Neural cell (in vitro differentiated cells): Measurements from ENCODE around the gene DNAJA3. TPM values are rescaled to one million over a fixed set of nuclear protein-coding genes. Genes with fewer than 3 reads are reported as not detected.

ENCODE experiments used
- H2AFZ ChIP-seq: fragments of 200-600, 300-800 bp; sonication (generic), shearing (Covaris generic); 2 replicates; pipeline ENCODE4 v1.6.0; 2014; ENCODE audit warnings: low read depth, mild to moderate bottlenecking, antibody characterized with exemption, low read length, moderate library complexity
- H3F3A ChIP-seq: fragments of 200-600 bp; shearing (Covaris generic); 2 replicates; pipeline ENCODE4 v1.6.1; 2016; ENCODE audit warnings: mild to moderate bottlenecking, moderate library complexity, mixed read lengths, antibody characterized with exemption, low read length; ENCODE audit not compliant: insufficient read depth, poor library complexity, severe bottlenecking
- H3K27ac ChIP-seq: fragments of 200-600, 300-800 bp; sonication (generic), shearing (Covaris generic); 2 replicates; pipeline ENCODE4 v1.5.1; 2014; ENCODE audit warnings: mild to moderate bottlenecking, low read length, moderate library complexity
- H3K27me3 ChIP-seq: fragments of 300-800, 200-600 bp; sonication (generic), shearing (Covaris generic); 2 replicates; pipeline ENCODE4 v1.6.0; 2014; ENCODE audit warnings: mild to moderate bottlenecking, low read depth, low read length, moderate library complexity; ENCODE audit not compliant: insufficient read depth
- H3K36me3 ChIP-seq: fragments of 300-800, 200-600 bp; sonication (generic), shearing (Covaris generic); 2 replicates; pipeline ENCODE4 v1.5.1; 2014; ENCODE audit warnings: mild to moderate bottlenecking, antibody characterized with exemption, low read length, moderate library complexity; ENCODE audit not compliant: insufficient read depth
- H3K4me2 ChIP-seq: fragments of 300-800, 200-600 bp; sonication (generic), shearing (Covaris generic); 2 replicates; pipeline ENCODE4 v1.6.0; 2014; ENCODE audit warnings: mild to moderate bottlenecking, low read length
- H3K4me3 ChIP-seq: fragments of 300-800, 200-600 bp; sonication (generic), shearing (Covaris generic); 2 replicates; pipeline ENCODE4 v1.5.1; 2014; ENCODE audit warnings: mild to moderate bottlenecking, low read length, moderate library complexity
- H3K79me2 ChIP-seq: fragments of 200-600 bp; shearing (Covaris generic); replicated peaks from 2 replicates; pipeline ENCODE4 v1.6.0; 2014; ENCODE audit warnings: mild to moderate bottlenecking, low read length, moderate library complexity; ENCODE audit not compliant: insufficient read depth
- H3K9ac ChIP-seq: fragments of 300-800, 200-600 bp; sonication (generic), shearing (Covaris generic); 2 replicates; pipeline ENCODE4 v1.6.1; 2016; ENCODE audit warnings: mild to moderate bottlenecking, low read length, mixed read lengths
- H3K9me2 ChIP-seq: fragments of 200-600 bp; shearing (Covaris generic); 2 replicates; pipeline ENCODE4 v1.6.1; 2016; ENCODE audit warnings: mild to moderate bottlenecking, low read length, mixed read lengths; ENCODE audit not compliant: insufficient read depth
- H3K9me3 ChIP-seq: fragments of 200-600, 300-800 bp; sonication (generic), shearing (Covaris generic); 2 replicates; pipeline ENCODE4 v1.6.1; 2016; ENCODE audit warnings: mild to moderate bottlenecking, mixed run types, low read length, moderate library complexity, mixed read lengths
- H4K20me1 ChIP-seq: fragments of 200-600 bp; shearing (Covaris generic); 2 replicates; pipeline ENCODE4 v1.6.1; 2016; ENCODE audit warnings: mild to moderate bottlenecking, mixed run types; ENCODE audit not compliant: insufficient read depth
- EP300 ChIP-seq: fragments of 450-650 bp; conservative IDR thresholded peaks from 2 replicates; pipeline ENCODE4 v1.6.1; 2014; ENCODE audit warnings: antibody characterized with exemption, mild to moderate bottlenecking, moderate library complexity; ENCODE audit not compliant: poor library complexity, severe bottlenecking
- EZH2 ChIP-seq: fragments of 200-600, 300-800 bp; shearing (Covaris generic), sonication (generic); IDR thresholded peaks from 2 replicates; pipeline ENCODE4 v1.6.1; 2014; ENCODE audit warnings: antibody characterized with exemption, low read length, borderline replicate concordance, mild to moderate bottlenecking; ENCODE audit not compliant: insufficient read depth, poor library complexity, severe bottlenecking
- MXI1 ChIP-seq: fragments of 450-650 bp; conservative IDR thresholded peaks from 2 replicates; pipeline ENCODE4 v1.6.1; 2014; ENCODE audit warnings: antibody characterized with exemption, mild to moderate bottlenecking; ENCODE audit not compliant: poor library complexity, severe bottlenecking
- POLR2AphosphoS5 ChIP-seq: IDR thresholded peaks from 2 replicates; pipeline ENCODE4 v1.6.1; 2012
- RAD21 ChIP-seq: fragments of 450-650 bp; conservative IDR thresholded peaks from 2 replicates; pipeline ENCODE4 v1.6.1; 2014; ENCODE audit warnings: antibody characterized with exemption, mild to moderate bottlenecking, moderate library complexity
- SMC3 ChIP-seq: fragments of 450-650 bp; conservative IDR thresholded peaks from 2 replicates; pipeline ENCODE4 v1.6.1; 2014; ENCODE audit warnings: antibody characterized with exemption, mild to moderate bottlenecking, moderate library complexity; ENCODE audit not compliant: poor library complexity
- TAF1 ChIP-seq: IDR thresholded peaks from 2 replicates; pipeline ENCODE4 v1.6.1; 2012; ENCODE audit warnings: low read depth
- polyA plus RNA-seq: library from polyadenylated mRNA; depleted of rRNA; stranded (reverse); fragments of >200 nt; gene quantifications from 2 replicates; pipeline ENCODE4 v1.2.3, GENCODE V29; 2014
- TF ChIP-seq, protein P1 (sequence below): fragments of 450-650 bp; IDR thresholded peaks from 2 replicates; pipeline ENCODE4 v1.5.1; 2014; ENCODE audit warnings: antibody characterized with exemption, mild to moderate bottlenecking, moderate library complexity; ENCODE audit not compliant: poor library complexity, severe bottlenecking
- TF ChIP-seq, protein P2 (sequence below): IDR thresholded peaks from 2 replicates; pipeline ENCODE4 v1.6.1; 2012; ENCODE audit warnings: borderline replicate concordance

DNAJA3 gene
- polyA plus RNA-seq, 1 donor from 2014 or later: 44.8 TPM

- no peaks in the 10 kb centered on the region for H3K27me3 ChIP-seq
- H3F3A ChIP-seq: no peaks in the 10 kb centered on the region
- H3K36me3 ChIP-seq: no peaks in the 10 kb centered on the region
- no peaks in the 10 kb centered on the region for H3K79me2 ChIP-seq
- H4K20me1 ChIP-seq: no peaks in the 10 kb centered on the region
- H3K4me3 ChIP-seq: no peak overlapping the region
- TF ChIP-seq, protein P1, sequence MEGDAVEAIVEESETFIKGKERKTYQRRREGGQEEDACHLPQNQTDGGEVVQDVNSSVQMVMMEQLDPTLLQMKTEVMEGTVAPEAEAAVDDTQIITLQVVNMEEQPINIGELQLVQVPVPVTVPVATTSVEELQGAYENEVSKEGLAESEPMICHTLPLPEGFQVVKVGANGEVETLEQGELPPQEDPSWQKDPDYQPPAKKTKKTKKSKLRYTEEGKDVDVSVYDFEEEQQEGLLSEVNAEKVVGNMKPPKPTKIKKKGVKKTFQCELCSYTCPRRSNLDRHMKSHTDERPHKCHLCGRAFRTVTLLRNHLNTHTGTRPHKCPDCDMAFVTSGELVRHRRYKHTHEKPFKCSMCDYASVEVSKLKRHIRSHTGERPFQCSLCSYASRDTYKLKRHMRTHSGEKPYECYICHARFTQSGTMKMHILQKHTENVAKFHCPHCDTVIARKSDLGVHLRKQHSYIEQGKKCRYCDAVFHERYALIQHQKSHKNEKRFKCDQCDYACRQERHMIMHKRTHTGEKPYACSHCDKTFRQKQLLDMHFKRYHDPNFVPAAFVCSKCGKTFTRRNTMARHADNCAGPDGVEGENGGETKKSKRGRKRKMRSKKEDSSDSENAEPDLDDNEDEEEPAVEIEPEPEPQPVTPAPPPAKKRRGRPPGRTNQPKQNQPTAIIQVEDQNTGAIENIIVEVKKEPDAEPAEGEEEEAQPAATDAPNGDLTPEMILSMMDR: no peak
- TF ChIP-seq, protein P2, sequence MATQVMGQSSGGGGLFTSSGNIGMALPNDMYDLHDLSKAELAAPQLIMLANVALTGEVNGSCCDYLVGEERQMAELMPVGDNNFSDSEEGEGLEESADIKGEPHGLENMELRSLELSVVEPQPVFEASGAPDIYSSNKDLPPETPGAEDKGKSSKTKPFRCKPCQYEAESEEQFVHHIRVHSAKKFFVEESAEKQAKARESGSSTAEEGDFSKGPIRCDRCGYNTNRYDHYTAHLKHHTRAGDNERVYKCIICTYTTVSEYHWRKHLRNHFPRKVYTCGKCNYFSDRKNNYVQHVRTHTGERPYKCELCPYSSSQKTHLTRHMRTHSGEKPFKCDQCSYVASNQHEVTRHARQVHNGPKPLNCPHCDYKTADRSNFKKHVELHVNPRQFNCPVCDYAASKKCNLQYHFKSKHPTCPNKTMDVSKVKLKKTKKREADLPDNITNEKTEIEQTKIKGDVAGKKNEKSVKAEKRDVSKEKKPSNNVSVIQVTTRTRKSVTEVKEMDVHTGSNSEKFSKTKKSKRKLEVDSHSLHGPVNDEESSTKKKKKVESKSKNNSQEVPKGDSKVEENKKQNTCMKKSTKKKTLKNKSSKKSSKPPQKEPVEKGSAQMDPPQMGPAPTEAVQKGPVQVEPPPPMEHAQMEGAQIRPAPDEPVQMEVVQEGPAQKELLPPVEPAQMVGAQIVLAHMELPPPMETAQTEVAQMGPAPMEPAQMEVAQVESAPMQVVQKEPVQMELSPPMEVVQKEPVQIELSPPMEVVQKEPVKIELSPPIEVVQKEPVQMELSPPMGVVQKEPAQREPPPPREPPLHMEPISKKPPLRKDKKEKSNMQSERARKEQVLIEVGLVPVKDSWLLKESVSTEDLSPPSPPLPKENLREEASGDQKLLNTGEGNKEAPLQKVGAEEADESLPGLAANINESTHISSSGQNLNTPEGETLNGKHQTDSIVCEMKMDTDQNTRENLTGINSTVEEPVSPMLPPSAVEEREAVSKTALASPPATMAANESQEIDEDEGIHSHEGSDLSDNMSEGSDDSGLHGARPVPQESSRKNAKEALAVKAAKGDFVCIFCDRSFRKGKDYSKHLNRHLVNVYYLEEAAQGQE: no peak
- H2AFZ ChIP-seq: no peak overlapping the region
- no peak overlapping the region for H3K4me2 ChIP-seq
- no peak overlapping the region for H3K27ac ChIP-seq
- no peaks in the 10 kb centered on the region for H3K9me2 ChIP-seq
- H3K9me3 ChIP-seq: no peaks in the 10 kb centered on the region
- no peak overlapping the region for H3K9ac ChIP-seq
Measured at GRCh38 chr16:4404967-4405696, 20.5 kb upstream of the DNAJA3 start.

- no peak overlapping the region for H3K9ac ChIP-seq
- no peaks in the 10 kb centered on the region for H4K20me1 ChIP-seq
- H3K79me2 ChIP-seq: no peaks in the 10 kb centered on the region
- H3F3A ChIP-seq: no peaks in the 10 kb centered on the region
- no peaks in the 10 kb centered on the region for H3K9me2 ChIP-seq
- H3K4me3 ChIP-seq: no peak overlapping the region
- H3K27ac ChIP-seq: no peak overlapping the region
- H2AFZ ChIP-seq: no peak overlapping the region
- no peaks in the 10 kb centered on the region for H3K36me3 ChIP-seq
- no peaks in the 10 kb centered on the region for H3K9me3 ChIP-seq
- H3K4me2 ChIP-seq: no peak overlapping the region
- TF ChIP-seq MXI1 (no peak), EZH2 (no peak), POLR2AphosphoS5 (no peak), TAF1 (no peak), SMC3 (no peak), RAD21 (no peak), EP300 (no peak)
- TF ChIP-seq, protein P2: no peak
- TF ChIP-seq, protein P1: no peak
- H3K27me3 ChIP-seq: no peaks in the 10 kb centered on the region
Measured at GRCh38 chr16:4407543-4408322, 17.9 kb upstream of the DNAJA3 start.
